ENCODE measurements around the gene RPL37. TPM values are rescaled to one million over a fixed set of nuclear protein-coding genes. Genes with fewer than 3 reads are reported as not detected.
"Not testable (repeated sequence)": the region's sequence is repeated elsewhere in the genome, so short reads cannot be mapped to it uniquely, and the experiment has no call there.

The RPL37 gene
- polyA plus RNA-seq, 2 donors, result 1,738 to 2,494 TPM

DNA sequence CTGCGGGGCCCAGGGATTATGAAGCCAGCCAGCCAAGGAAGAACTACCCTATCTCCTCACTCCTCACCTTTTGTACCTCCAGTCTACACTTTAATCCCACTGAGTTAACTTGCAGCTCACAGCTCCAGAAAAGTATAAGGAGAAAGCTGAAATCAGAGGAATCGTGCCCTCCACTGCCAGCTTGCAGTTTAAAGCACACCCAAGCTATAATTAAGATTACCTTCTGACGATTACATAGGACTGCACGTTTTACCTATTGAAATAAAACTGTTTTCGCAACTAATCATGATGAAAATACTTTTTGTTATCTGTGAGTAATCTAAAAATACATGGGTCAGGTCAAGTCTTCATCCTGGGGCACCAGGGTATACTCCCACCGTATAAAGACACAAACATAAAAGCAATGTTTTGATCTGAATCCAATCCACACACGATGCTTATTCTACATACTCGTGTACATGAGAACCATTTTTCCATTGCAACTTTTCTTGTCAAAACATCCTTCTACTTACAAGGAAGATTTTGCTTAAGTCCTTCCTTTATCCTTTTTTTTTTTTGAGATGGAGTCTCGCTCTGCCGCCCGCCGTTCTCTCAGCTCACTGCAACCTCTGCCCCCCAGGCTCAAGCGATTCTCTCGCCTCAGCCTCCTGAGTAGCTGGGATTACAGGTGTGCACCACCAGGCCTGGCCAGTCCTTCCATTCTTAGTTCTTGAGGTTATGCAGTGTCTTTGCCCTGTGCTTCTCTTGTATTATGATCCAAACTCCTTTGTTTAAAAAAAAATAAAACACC lies 7.6 kb downstream of the RPL37 start:
- no peak overlapping the region for H3K4me3 ChIP-seq (ENCODE audit: low read depth in 1 of 2, low read length in 2 of 2)
- H3K27me3 ChIP-seq (ENCODE audit: control insufficient read depth in 1 of 2, insufficient read depth in 2 of 2, low read length in 2 of 2), result no peaks in the 10 kb centered on the region
- no peaks in the 10 kb centered on the region for H3K4me1 ChIP-seq (ENCODE audit: control insufficient read depth in 2 of 2, insufficient read depth in 2 of 2, low read length in 1 of 2)
- H3K27ac ChIP-seq (ENCODE audit: low read depth in 2 of 2, low read length in 1 of 2), result no peak overlapping the region
- WGBS, 2 donors, result 89 to 93% methylated on average over 14 of the region's 14 CpGs
- peaks cover 27 to 30% of the 10 kb centered on the region in 2 donors for H3K36me3 ChIP-seq (ENCODE audit: control insufficient read depth in 2 of 2, insufficient read depth in 2 of 2, low read length in 1 of 2)
- H3K9me3 ChIP-seq (ENCODE audit: control insufficient read depth in 2 of 2, insufficient read depth in 1 of 2, low read depth in 1 of 2, low read length in 1 of 2), result no peaks in the 10 kb centered on the region

DNA sequence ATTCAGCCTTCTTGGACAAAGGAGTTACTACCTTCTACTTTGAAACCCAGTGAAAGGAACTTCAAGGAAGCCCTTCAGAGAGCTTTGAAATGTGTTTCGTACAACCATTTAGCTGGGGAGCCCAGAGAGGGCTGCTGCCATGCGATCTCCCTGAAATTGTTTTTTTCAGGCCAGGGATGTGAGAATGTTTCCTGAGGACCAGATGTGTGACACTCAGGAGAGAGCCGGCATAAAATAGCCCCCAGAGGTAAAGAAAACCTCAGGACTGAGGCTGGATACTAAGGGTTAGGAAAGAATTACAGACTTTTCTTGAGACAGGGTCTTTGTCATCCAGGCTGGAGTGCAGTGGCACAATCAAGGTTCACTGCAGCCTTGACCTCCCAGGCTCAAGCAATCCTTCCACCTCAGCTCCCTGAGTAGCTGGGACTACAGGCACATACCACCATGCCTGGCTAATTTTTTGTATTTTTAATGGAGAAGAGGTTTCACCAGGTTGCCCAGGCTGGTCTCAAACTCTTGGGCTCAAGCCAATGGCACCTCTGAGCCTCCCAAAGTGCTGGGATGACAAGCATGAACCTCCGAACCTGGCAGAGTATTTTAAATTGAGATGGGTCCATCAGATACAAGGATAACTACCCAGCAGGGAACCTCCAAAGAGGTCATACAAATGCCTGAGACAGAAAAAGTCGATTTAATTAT lies 8.4 kb downstream of the RPL37 start:
- WGBS, 2 donors, result 88 to 89% methylated on average over 5 of the region's 5 CpGs

DNA sequence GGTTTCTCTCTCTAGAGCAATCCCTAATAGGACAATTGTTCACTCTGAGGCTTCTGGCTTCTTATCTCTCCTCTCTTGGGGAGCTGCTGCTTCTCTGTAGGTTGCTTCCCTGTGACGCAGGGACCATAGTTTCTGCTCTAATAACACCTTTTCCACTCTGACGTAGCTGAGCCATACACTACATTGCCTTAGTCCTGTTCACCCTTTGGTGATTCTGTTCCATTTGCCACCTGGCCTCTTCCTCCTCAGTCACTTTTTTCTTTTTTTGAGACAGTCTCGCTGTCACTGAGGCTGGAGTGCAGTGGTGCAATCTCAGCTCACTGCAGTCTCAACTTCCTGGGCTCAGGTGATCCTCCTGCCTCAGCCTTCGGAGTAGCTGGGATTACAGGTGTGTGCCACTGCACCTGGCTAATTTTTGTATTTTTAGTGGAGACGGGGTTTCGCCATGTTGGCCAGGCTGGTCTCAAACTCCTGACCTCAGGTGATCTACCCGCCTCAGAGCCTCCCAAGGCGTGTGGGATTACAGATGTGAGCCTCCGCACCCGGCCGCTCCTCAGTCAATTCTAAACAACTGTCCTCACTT lies 9.5 kb downstream of the RPL37 start:
- not testable (repeated sequence) for H3K4me3 ChIP-seq (ENCODE audit: low read depth in 1 of 2, low read length in 2 of 2); H3K27me3 ChIP-seq (ENCODE audit: control insufficient read depth in 1 of 2, insufficient read depth in 2 of 2, low read length in 2 of 2); H3K27ac ChIP-seq (ENCODE audit: low read depth in 2 of 2, low read length in 1 of 2); H3K9me3 ChIP-seq (ENCODE audit: control insufficient read depth in 2 of 2, insufficient read depth in 1 of 2, low read depth in 1 of 2, low read length in 1 of 2); H3K4me1 ChIP-seq (ENCODE audit: control insufficient read depth in 2 of 2, insufficient read depth in 2 of 2, low read length in 1 of 2)
- 90 to 95% methylated on average over 11 of the region's 11 CpGs for WGBS, 2 donors
- peaks cover 17 to 19% of the 10 kb centered on the region in 2 donors for H3K36me3 ChIP-seq (ENCODE audit: control insufficient read depth in 2 of 2, insufficient read depth in 2 of 2, low read length in 1 of 2)

More for the DNA sequence above, 8.4 kb downstream of the RPL37 start:
- H3K27ac ChIP-seq (ENCODE audit: low read depth in 2 of 2, low read length in 1 of 2), result no peak overlapping the region
- no peak overlapping the region for H3K4me3 ChIP-seq (ENCODE audit: low read depth in 1 of 2, low read length in 2 of 2)
- no peaks in the 10 kb centered on the region for H3K27me3 ChIP-seq (ENCODE audit: control insufficient read depth in 1 of 2, insufficient read depth in 2 of 2, low read length in 2 of 2)
- no peaks in the 10 kb centered on the region for H3K4me1 ChIP-seq (ENCODE audit: control insufficient read depth in 2 of 2, insufficient read depth in 2 of 2, low read length in 1 of 2)
- peaks cover 22 to 25% of the 10 kb centered on the region in 2 donors for H3K36me3 ChIP-seq (ENCODE audit: control insufficient read depth in 2 of 2, insufficient read depth in 2 of 2, low read length in 1 of 2)
- no peaks in the 10 kb centered on the region for H3K9me3 ChIP-seq (ENCODE audit: control insufficient read depth in 2 of 2, insufficient read depth in 1 of 2, low read depth in 1 of 2, low read length in 1 of 2)

DNA sequence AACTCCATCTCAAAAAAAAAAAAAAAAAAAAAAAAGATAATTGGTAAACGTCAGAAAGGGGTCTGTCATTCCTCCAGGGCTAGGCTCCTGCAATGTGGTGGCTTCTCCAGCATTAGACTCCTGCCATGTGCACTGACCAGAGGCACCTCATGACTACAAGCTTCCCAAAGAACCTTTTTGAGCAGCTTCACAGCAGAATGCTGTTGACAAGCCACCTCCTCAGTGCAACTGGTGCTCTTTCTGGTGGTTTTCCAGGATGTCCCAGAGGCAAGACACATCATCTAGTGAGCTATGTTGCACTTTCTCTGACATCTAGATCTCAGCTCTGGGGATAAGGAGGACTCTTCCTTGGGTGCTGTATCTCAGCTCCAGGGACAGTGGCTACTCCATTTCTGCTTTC lies 11.6 kb downstream of the RPL37 start:
- H3K27me3 ChIP-seq (ENCODE audit: control insufficient read depth in 1 of 2, insufficient read depth in 2 of 2, low read length in 2 of 2), result no peaks in the 10 kb centered on the region
- no peak overlapping the region for H3K4me3 ChIP-seq (ENCODE audit: low read depth in 1 of 2, low read length in 2 of 2)
- no peak overlapping the region for H3K27ac ChIP-seq (ENCODE audit: low read depth in 2 of 2, low read length in 1 of 2)
- H3K4me1 ChIP-seq (ENCODE audit: control insufficient read depth in 2 of 2, insufficient read depth in 2 of 2, low read length in 1 of 2), result no peaks in the 10 kb centered on the region
- WGBS, 2 donors, result 22 to 54% methylated on average over 1 of the region's 1 CpG
- peaks cover 6 to 9% of the 10 kb centered on the region in 2 donors for H3K36me3 ChIP-seq (ENCODE audit: control insufficient read depth in 2 of 2, insufficient read depth in 2 of 2, low read length in 1 of 2)
- H3K9me3 ChIP-seq (ENCODE audit: control insufficient read depth in 2 of 2, insufficient read depth in 1 of 2, low read depth in 1 of 2, low read length in 1 of 2), result no peaks in the 10 kb centered on the region

DNA sequence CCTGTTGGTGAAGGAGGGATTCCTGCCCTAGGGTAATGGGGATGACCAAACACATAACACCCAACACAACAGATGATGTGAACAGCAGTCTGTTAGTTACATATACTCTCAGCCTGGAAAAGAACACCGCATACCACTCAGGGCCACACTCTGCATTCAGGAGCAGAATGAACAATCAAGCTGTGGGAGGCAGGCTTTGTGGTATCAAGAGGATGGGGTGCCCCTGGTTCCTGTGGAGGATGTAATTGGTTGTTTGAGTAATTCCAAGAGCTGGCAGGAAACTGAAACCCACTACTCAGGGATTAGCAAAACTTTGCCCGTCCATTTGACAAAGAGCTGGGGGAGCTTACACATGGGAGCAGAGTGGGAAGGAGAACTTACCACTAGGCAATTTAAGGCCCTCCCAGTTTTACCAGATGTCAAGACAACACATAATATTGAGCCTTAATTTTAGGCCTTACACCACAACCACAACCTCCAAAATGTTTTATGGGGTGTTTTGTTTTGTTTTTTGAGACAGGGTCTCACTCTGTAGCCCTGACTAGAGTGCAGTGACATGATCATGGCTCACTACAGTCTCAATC lies 21.2 kb downstream of the RPL37 start:
- no peaks in the 10 kb centered on the region for H3K36me3 ChIP-seq (ENCODE audit: control insufficient read depth in 2 of 2, insufficient read depth in 2 of 2, low read length in 1 of 2)
- no peaks in the 10 kb centered on the region for H3K27me3 ChIP-seq (ENCODE audit: control insufficient read depth in 1 of 2, insufficient read depth in 2 of 2, low read length in 2 of 2)
- H3K4me3 ChIP-seq (ENCODE audit: low read depth in 1 of 2, low read length in 2 of 2), result no peak overlapping the region
- 74 to 84% methylated on average over 2 of the region's 2 CpGs for WGBS, 2 donors
- H3K9me3 ChIP-seq (ENCODE audit: control insufficient read depth in 2 of 2, insufficient read depth in 1 of 2, low read depth in 1 of 2, low read length in 1 of 2), result no peaks in the 10 kb centered on the region
- H3K4me1 ChIP-seq (ENCODE audit: control insufficient read depth in 2 of 2, insufficient read depth in 2 of 2, low read length in 1 of 2), result no peaks in the 10 kb centered on the region
- H3K27ac ChIP-seq (ENCODE audit: low read depth in 2 of 2, low read length in 1 of 2), result no peak overlapping the region

DNA sequence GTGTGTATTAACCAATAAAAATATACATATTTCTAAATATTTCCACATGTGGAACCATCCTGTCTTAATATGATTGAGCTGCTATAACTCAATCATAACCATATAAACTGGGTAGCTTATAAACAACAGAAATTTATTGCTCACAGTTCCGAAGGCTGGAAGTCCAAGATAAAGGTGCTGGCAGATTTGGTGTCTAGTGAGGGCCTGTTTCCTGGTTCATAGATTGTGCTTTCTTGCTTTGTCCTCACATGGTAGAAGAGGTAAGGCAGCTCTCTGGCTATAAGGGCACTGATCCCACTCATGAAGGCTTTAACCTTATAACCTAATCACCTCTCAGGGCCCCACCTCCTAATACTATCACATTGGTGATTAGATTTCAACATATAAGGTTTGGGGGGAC lies 22.9 kb downstream of the RPL37 start:
- WGBS, 2 donors, result 0 to 45% methylated on average over 1 of the region's 1 CpG
- no peaks in the 10 kb centered on the region for H3K36me3 ChIP-seq (ENCODE audit: control insufficient read depth in 2 of 2, insufficient read depth in 2 of 2, low read length in 1 of 2)
- H3K9me3 ChIP-seq (ENCODE audit: control insufficient read depth in 2 of 2, insufficient read depth in 1 of 2, low read depth in 1 of 2, low read length in 1 of 2), result no peaks in the 10 kb centered on the region
- no peaks in the 10 kb centered on the region for H3K27me3 ChIP-seq (ENCODE audit: control insufficient read depth in 1 of 2, insufficient read depth in 2 of 2, low read length in 2 of 2)
- no peak overlapping the region for H3K27ac ChIP-seq (ENCODE audit: low read depth in 2 of 2, low read length in 1 of 2)
- no peaks in the 10 kb centered on the region for H3K4me1 ChIP-seq (ENCODE audit: control insufficient read depth in 2 of 2, insufficient read depth in 2 of 2, low read length in 1 of 2)
- no peak overlapping the region for H3K4me3 ChIP-seq (ENCODE audit: low read depth in 1 of 2, low read length in 2 of 2)

DNA sequence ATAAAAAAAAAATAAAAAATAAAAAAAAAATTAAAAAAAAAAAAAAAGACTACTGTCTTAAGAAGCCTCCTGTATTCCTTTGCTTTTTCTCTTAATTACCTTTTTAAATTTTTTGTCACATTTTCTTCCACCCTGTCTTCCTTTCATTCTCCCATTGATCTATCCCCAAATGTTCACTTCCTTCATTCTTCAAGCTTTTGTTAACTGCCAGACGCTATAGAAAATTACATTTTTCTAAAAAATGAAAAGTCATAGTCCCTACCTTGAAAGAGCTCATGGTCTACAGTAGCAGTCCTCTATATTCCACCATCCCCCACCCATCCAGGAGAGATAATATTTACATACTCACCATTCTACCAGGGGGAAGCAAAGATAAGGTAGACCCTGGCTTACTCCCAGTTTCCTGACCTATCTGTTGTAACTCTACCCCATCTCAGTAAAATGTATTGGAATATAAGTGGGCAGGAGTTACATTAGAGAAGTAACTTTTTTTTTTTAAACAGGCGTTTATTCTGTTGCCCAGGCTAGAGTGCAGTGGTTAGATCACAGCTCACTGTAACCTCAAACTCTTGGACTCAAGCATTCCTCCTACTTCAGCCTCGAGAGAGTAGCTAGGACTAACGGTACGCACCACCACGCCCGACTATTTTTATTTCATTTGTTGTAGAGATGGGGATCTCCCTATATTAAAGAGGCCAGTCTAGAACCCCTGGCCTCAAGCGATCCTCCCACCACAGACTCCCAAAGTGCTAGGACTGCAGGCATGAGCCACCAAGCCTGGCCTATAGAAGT lies 33.1 kb downstream of the RPL37 start:
- WGBS, 2 donors, result 85 to 88% methylated on average over 8 of the region's 8 CpGs
- Histone ChIP-seq H3K36me3 (ENCODE audit: control insufficient read depth in 2 of 2, insufficient read depth in 2 of 2, low read length in 1 of 2) (no peaks in the 10 kb centered on the region), H3K4me3 (ENCODE audit: low read depth in 1 of 2, low read length in 2 of 2) (no peak overlapping the region), H3K9me3 (ENCODE audit: control insufficient read depth in 2 of 2, insufficient read depth in 1 of 2, low read depth in 1 of 2, low read length in 1 of 2) (no peaks in the 10 kb centered on the region), H3K27me3 (ENCODE audit: control insufficient read depth in 1 of 2, insufficient read depth in 2 of 2, low read length in 2 of 2) (no peaks in the 10 kb centered on the region), H3K4me1 (ENCODE audit: control insufficient read depth in 2 of 2, insufficient read depth in 2 of 2, low read length in 1 of 2) (no peaks in the 10 kb centered on the region), H3K27ac (ENCODE audit: low read depth in 2 of 2, low read length in 1 of 2) (no peak overlapping the region)

DNA sequence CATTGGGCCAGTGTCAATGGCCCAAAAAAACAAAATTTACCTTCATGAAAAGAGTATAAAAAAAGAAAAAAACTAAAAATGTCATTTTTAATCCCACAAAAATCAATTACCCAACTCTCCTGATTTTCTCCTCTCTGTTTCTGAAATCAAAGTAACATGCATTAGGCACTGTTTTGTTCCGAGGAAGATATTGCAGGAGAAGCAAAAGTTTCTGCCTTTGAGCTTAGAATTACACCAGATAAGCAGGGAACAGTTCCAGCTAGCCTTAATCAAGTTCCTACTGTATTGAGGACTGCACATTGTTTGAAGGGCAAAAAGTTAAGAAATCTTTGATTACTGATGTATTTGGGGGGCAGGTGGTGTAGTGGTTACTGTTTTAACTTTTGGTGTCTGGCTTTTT lies 35.8 kb downstream of the RPL37 start:
- H3K9me3 ChIP-seq (ENCODE audit: control insufficient read depth in 2 of 2, insufficient read depth in 1 of 2, low read depth in 1 of 2, low read length in 1 of 2), result no peaks in the 10 kb centered on the region

DNA sequence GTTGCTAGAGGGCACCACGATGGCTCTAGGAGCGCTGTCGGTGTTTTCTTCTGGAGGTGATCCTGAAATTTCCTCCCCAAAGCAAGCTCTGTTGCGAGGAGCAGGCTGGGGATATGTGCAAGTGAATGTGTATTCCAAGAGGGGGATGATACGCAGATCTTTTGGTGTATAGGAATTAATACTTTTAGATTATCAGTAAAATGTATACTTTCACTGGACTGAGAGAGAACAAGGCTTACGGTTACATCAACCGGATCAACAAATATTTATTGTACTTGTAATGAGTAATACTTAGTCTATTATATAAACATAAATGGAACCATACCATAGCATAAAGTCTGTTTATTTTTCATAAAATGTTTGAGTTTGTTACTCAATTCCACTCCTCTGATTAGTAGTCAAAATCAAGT lies 36.2 kb downstream of the RPL37 start:
- peak overlapping the region; percentile 91 to 94 for H3K27ac ChIP-seq (ENCODE audit: low read depth in 2 of 2, low read length in 1 of 2)
- H3K9me3 ChIP-seq (ENCODE audit: control insufficient read depth in 2 of 2, insufficient read depth in 1 of 2, low read depth in 1 of 2, low read length in 1 of 2), result no peaks in the 10 kb centered on the region
- H3K4me3 ChIP-seq (ENCODE audit: low read depth in 1 of 2, low read length in 2 of 2), result peak overlapping the region; percentile 74 to 94
- no peaks in the 10 kb centered on the region for H3K36me3 ChIP-seq (ENCODE audit: control insufficient read depth in 2 of 2, insufficient read depth in 2 of 2, low read length in 1 of 2)
- no peaks in the 10 kb centered on the region for H3K4me1 ChIP-seq (ENCODE audit: control insufficient read depth in 2 of 2, insufficient read depth in 2 of 2, low read length in 1 of 2)
- H3K27me3 ChIP-seq (ENCODE audit: control insufficient read depth in 1 of 2, insufficient read depth in 2 of 2, low read length in 2 of 2), result no peaks in the 10 kb centered on the region
- 3 to 4% methylated on average over 7 of the region's 7 CpGs for WGBS, 2 donors

More for the DNA sequence above, 35.8 kb downstream of the RPL37 start:
- no peak overlapping the region for H3K27ac ChIP-seq (ENCODE audit: low read depth in 2 of 2, low read length in 1 of 2)
- no peak overlapping the region for H3K4me3 ChIP-seq (ENCODE audit: low read depth in 1 of 2, low read length in 2 of 2)
- no peaks in the 10 kb centered on the region for H3K36me3 ChIP-seq (ENCODE audit: control insufficient read depth in 2 of 2, insufficient read depth in 2 of 2, low read length in 1 of 2)
- no peaks in the 10 kb centered on the region for H3K27me3 ChIP-seq (ENCODE audit: control insufficient read depth in 1 of 2, insufficient read depth in 2 of 2, low read length in 2 of 2)
- no peaks in the 10 kb centered on the region for H3K4me1 ChIP-seq (ENCODE audit: control insufficient read depth in 2 of 2, insufficient read depth in 2 of 2, low read length in 1 of 2)
- WGBS, 2 donors, result 0 to 3% methylated on average over 1 of the region's 1 CpG

Data from esophagus (tissue), 2 donors.